HG02588 (cell line): ENCODE data around the gene PLAAT2.
"Not testable (repeated sequence)": the region's sequence is repeated elsewhere in the genome, so short reads cannot be mapped to it uniquely, and the experiment has no call there.

ENCODE experiments used
- ATAC-seq: cut with Tn5 transposase; IDR thresholded peaks from one replicate; pipeline ENCODE4 v1.9.1; 2021; ENCODE audit warnings: mild to moderate bottlenecking, moderate library complexity; ENCODE audit not compliant: unreplicated experiment

The PLAAT2 gene

DNA sequence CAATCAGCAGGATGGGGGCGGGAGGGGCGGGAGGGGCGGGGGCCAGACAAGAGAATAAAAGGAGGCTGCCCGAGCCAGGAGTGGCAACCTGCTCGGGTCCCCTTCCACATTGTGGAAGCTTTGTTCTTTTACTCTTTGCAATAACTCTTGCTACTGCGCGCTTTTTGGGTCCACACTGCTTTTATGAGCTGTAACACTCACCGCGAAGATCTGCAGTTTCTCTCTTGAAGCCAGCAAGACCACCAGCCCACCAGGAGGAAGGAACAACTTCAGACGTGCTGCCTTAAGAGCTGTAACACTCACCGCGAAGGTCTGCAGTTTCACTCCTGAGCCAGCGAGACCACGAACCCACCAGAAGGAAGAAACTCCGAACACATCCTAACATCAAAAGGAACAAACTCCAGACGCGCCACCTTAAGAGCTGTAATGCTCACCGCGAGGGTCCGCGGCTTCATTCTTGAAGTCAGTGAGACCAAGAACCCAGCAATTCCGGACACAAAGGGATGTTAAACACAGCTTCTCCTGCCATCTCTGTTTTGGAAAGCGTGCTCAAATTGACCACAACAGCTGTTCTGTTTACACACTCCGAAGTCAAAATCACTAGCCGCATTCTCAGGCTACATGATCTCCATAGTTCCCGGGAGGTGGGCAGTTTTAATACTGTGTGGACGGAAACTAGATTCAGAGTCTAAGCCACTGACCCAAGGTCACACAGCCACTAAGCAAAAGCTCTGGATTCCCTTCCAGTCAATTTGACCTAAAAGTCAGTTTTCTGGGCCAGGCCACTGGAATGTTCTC lies 11.9 kb downstream of the PLAAT2 start:
- ATAC-seq = no peak

GRCh38 chr11:63550156-63550700 lies 13.0 kb downstream of the PLAAT2 start:
- not testable (repeated sequence) for ATAC-seq

- ATAC-seq = no peak
Measured at GRCh38 chr11:63549411-63549810, 13.8 kb downstream of the PLAAT2 start.

DNA sequence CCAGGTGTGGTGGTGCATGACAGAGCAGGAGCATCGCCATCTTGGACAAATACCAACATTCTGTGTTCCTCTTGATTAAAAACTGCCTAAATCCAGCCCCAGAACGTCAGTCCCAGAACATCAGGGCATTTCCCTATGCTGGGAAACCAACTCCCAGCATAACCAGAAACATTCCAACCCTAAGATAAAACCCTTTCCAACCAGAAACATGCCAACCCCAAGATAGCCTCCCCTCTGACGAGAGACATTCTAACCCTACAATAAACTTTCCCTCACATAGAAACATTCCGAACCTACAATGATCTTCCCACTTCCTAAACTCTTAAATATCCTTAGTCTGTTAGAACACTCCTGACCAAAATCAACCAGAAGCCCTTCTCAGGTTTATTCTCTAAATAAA lies 15.0 kb downstream of the PLAAT2 start:
- no peak for ATAC-seq

DNA sequence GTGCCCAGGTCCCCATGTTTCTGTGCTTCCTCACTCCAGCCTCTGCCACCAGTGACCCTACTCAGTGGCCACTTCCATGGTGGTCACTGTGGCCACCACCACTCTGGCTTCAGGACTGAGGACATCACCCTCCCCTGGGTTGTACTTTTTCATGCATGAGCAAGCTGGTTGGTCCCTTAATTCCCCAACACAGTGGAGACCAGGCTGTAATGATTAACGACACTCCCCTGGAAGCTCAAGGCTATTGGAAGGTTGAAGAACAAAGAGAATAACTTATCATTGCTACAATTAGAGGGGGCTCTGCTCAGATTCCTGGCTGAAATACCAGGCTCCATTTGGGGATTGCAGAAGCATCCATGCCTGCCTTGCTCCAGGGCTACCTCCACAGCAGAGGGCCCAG lies 16.1 kb downstream of the PLAAT2 start:
- ATAC-seq = no peak

DNA sequence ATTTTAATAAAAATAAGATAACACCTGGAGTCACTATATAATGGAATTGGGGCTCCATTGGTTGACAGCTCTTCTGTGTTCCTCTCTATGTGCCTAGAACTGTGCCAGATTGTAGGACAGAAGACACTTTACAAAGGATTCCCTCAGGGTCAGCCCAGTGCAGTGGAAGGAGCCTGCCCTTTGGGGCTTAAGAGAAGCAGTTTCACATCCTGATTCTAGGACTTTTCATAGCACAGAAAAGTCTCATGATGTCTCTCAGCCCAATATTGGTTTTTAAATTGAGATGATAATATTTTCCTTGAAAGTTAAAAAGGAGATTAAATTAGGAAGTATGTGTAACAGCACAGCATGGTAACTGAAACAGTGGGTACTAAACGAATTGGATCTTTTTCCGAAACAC lies 19.5 kb downstream of the PLAAT2 start:
- no peak for ATAC-seq

DNA sequence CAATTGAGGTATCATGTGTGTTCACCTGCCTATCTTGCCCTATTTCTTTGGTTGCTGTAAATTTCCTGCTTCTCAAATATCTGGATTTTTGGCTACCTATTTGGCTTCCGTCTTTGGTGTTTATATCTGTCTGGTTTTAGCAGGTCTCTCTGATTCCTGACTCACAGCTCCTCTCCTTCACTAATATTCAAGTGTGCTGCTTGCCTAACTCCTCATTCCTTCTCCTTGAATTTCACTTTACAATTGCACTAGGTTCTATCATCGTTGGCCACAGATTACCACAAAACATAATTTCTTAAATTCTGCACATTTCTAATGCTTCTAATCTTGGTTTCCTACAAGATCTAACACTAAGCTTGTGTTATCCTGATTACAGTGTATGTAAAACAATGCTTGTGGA lies 20.7 kb downstream of the PLAAT2 start:
- not testable (repeated sequence) for ATAC-seq

GRCh38 chr11:63537293-63538101 lies 25.7 kb downstream of the PLAAT2 start:
- no peak for ATAC-seq

DNA sequence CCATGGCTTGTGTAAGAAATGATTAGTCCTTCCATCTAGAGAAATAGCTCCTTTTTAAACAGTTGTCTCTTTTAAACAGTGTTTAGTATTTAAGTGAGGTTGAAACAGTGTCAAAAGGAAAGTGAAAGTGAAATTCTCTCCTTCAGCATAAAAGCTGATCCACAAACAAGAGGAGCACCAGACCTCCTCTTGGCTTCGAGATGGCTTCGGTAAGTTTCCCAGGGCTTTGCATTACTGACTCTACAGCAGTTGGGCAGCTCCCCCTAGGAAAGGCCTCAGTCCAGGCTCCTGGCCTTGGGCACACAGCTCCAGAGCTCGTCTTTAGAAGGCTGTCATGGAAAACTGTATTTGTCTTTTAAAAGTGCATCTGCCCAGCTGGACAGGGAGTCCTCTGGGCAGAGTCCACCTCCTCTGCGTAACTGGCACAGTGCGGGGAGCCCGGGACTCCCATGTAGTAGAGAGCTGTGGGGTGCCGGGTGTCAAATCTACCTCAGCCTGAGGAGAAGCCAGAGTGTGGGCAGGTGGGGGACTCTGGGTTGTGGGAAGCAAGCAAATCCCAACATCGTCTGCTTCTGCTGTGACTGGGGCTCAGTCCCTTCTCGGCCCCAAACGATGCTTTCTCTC lies 26.4 kb downstream of the PLAAT2 start, which contains the start of gene PLAAT4:
Gene PLAAT4 (plus strand): TSS at position 140 of the 624 bp plus-strand sequence. CDS start 61 bp downstream, at position 201.
- no peak for ATAC-seq

- ATAC-seq = no peak
Measured at GRCh38 chr11:63535734-63536133, 27.4 kb downstream of the PLAAT2 start.

DNA sequence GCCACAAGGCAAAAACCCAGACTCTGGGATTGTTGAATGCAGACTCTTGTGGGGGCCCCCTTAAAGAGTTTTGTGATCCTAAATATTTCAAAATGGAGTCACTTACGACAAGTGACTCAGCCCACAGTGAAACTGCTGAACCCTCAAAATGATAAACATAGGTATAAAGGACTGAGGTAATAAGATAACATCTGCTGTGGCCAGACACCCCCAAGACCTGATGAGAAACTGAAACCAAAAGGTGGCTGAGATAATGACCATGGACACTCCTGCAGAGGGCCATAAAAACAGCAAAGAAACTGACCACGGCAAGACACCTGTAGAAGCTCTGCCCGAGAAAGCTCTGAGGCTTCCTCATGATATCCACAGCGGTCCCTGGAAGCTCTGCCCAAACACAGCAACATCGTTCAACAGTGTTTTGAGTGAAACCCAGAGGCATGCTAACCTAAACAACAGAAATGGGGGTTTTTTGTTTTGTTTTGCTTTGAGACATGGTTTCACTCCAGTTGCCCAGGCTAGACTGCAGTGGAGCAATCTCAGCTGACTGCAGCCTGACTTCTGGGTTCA lies 28.2 kb downstream of the PLAAT2 start:
- ATAC-seq = peak; percentile 41

DNA sequence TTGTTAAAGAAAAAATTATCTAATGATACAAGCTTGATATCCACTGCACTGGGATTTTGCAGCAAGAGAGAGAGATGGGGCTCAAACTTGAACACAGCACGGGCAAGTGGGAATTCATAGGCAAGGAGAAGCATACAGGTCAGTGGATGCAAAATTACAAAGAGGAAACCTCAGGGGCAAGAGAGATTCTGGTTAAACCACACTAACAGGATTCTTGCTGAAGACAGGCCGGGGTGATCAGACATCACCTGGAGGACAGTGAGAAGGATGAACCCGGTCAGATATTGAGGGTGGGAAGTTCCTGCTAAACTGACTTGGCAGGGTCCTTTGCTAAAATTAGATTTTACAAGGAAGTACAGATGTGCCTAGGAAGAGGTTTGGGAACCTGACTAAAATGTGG lies 29.1 kb downstream of the PLAAT2 start:
- ATAC-seq = no peak

DNA sequence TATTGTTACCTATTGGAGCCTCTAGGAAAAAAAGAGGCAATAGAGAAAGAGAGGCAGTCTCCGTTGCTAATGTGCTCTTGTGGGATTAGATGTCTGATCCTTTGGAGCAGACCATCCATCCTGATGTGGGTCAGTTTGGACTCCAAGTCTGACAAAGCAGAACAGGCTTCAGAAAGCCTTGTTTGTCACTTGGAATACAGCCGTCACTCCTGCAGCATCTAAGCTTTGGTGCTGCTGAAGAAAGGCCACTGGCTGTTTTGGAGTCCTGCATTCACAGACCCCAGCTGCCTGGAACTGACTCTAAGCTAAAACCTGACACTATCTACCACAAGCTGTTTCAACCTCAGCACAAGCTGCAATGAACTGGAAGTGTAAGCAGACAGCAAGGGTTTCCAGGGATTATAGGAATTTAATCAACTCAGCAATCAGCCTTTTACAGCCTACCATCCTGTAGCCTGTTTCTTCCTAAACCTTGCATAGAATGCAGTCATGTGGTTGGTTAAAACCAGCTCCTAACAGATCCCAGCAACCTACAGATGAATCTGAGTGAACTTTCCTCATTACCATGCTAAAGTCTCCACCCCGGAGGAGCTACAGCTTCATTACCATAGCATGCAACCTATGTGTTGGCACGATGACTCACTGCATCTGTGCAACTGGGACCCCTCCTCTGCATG lies 30.2 kb downstream of the PLAAT2 start:
- no peak for ATAC-seq

- ATAC-seq = no peak
Measured at GRCh38 chr11:63532117-63532516, 31.1 kb downstream of the PLAAT2 start.

GRCh38 chr11:63531074-63531792 lies 31.9 kb downstream of the PLAAT2 start:
- ATAC-seq = not testable (repeated sequence)

- no peak for ATAC-seq
Measured at GRCh38 chr11:63530021-63530420, 33.2 kb downstream of the PLAAT2 start.

DNA sequence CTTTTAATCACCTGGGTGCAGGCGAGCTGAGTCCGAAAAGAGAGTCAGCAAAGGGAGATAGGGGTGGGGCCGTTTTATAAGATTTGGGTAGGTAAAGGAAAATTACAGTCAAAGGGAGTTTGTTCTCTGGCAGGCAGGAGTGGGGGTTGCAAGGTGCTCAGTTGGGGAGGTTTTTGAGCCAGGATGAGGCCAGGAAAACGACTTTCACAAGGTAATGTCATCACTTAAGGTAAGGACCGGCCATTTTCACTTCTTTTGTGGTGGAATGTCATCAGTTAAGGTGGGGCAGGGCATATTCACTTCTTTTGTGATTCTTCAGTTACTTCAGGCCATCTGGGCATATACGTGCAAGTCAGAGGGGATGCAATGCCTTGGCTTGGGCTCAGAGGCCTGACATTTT lies 33.8 kb downstream of the PLAAT2 start:
- ATAC-seq = not testable (repeated sequence)

GRCh38 chr11:63528729-63529278 lies 34.4 kb downstream of the PLAAT2 start:
- ATAC-seq = not testable (repeated sequence)

DNA sequence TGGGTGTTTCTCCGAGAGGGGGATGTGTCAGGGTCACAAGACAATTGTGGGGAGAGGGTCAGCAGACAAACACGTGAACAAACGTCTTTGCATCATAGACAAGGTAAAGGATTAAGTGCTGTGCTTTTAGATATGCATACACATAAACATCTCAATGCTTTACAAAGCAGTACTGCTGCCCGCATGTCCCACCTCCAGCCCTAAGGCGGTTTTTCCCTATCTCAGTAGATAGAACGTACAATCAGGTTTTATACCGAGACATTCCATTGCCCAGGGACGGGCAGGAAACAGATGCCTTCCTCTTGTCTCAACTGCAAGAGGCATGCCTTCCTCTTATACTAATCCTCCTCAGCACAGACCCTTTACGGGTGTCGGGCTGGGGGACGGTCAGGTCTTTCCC lies 35.0 kb downstream of the PLAAT2 start:
- ATAC-seq = not testable (repeated sequence)
